HG03060 (cell line): ENCODE data around the gene STK40.

ENCODE experiments used
- ATAC-seq: cut with Tn5 transposase; IDR thresholded peaks from one replicate; pipeline ENCODE4 v1.9.1; 2021; ENCODE audit warnings: low read depth, moderate number of reproducible peaks; ENCODE audit not compliant: unreplicated experiment

Gene STK40

GRCh38 chr1:36346741-36347370 is 38.9 kb downstream of the STK40 start:
- ATAC-seq, result no peak

GRCh38 chr1:36345353-36345752 is 40.4 kb downstream of the STK40 start:
- no peak for ATAC-seq

GRCh38 chr1:36344395-36344680 is 41.4 kb downstream of the STK40 start:
- ATAC-seq, result no peak

- ATAC-seq, result no peak
Measured at GRCh38 chr1:36343651-36344394, 41.9 kb downstream of the STK40 start.

GRCh38 chr1:36342426-36343185 is 43.1 kb downstream of the STK40 start:
- no peak for ATAC-seq

- no peak for ATAC-seq
Measured at GRCh38 chr1:36341626-36342320, 44.0 kb downstream of the STK40 start.

GRCh38 chr1:36339615-36340014 is 46.1 kb downstream of the STK40 start:
- no peak for ATAC-seq

GRCh38 chr1:36339215-36339614 is 46.5 kb downstream of the STK40 start:
- ATAC-seq, result no peak

GRCh38 chr1:36337830-36338229 is 47.9 kb downstream of the STK40 start:
- no peak for ATAC-seq

GRCh38 chr1:36330940-36331339 is 54.8 kb downstream of the STK40 start:
- ATAC-seq, result no peak

- no peak for ATAC-seq
Measured at GRCh38 chr1:36329817-36330216, 55.9 kb downstream of the STK40 start.

- no peak for ATAC-seq
Measured at GRCh38 chr1:36328713-36329112, 57.0 kb downstream of the STK40 start.

- no peak for ATAC-seq
Measured at GRCh38 chr1:36328088-36328480, 57.6 kb downstream of the STK40 start.

- ATAC-seq, result no peak
Measured at GRCh38 chr1:36327421-36328087, 58.2 kb downstream of the STK40 start.

GRCh38 chr1:36326499-36326898 is 59.2 kb downstream of the STK40 start:
- ATAC-seq, result no peak

GRCh38 chr1:36324353-36324703 is 61.4 kb downstream of the STK40 start:
- ATAC-seq, result no peak

GRCh38 chr1:36323636-36324352 is 61.9 kb downstream of the STK40 start, which contains the start of gene EVA1B:
EVA1B (minus strand) TSS chr1:36323645; CDS start chr1:36323037, 608 bp downstream.
- ATAC-seq, result no peak

GRCh38 chr1:36322786-36323635 is 62.7 kb downstream of the STK40 start:
- ATAC-seq, result no peak
